AG04450 (cell line): ENCODE measurements around the gene CCSER2. TPM values are rescaled to one million over a fixed set of nuclear protein-coding genes. Genes with fewer than 3 reads are reported as not detected.

Experiments
- CTCF ChIA-PET: fragments of 300-600, 350-600 bp; formaldehyde crosslinking; extraction: SDS; loops from one replicate; lab custom pipeline; 2022; ENCODE audit warnings: antibody characterized with exemption, inconsistent platforms; lab: Charles Lee
- POLR2A ChIA-PET: fragments of 350-600 bp; formaldehyde crosslinking; extraction: SDS; loops from one replicate; lab custom pipeline; 2021; ENCODE audit warnings: antibody characterized with exemption, inconsistent platforms; lab: Yijun Ruan, JAX
- DNase-seq: peaks from one replicate; pipeline ENCODE4 v3.0.0-alpha.2; 2011; ENCODE audit warnings: low read depth, low spot score
- H3K27ac ChIP-seq: one replicate; pipeline ENCODE4 v1.5.1; 2012; ENCODE audit warnings: low read depth, low read length, control low read depth
- H3K27me3 ChIP-seq: one replicate; pipeline ENCODE4 v1.6.0; 2012; ENCODE audit warnings: low read length; ENCODE audit not compliant: control insufficient read depth, insufficient read depth
- H3K4me3 ChIP-seq: 2 replicates; pipeline ENCODE4 v1.5.1; 2011; ENCODE audit warnings: mild to moderate bottlenecking, low read depth, low read length, control low read depth
- H3K9me3 ChIP-seq: 2 replicates; pipeline ENCODE4 v1.5.1; 2012; ENCODE audit warnings: low read length; ENCODE audit not compliant: control insufficient read depth, insufficient read depth
- CTCF ChIP-seq: IDR thresholded peaks from 2 replicates; pipeline ENCODE4 v1.5.1; 2011; ENCODE audit warnings: low read depth, low read length, control low read depth, inconsistent platforms
- polyA plus RNA-seq: library from polyadenylated mRNA; depleted of rRNA; stranded (reverse); fragments of >200 nt; gene quantifications from 2 replicates; pipeline ENCODE4 v1.2.3, GENCODE V29; 2011

The CCSER2 gene
- polyA plus RNA-seq, 1 experiment = 51.0 TPM

- no peak for TF ChIP-seq CTCF
- CTCF ChIA-PET = interaction anchor here (1.0 to 2.5 kb wide), 6 partner anchors 8 to 383 kb away, joined by 3 to 15 read pairs (median 9); no protein-coding TSS in a partner anchor
- Histone ChIP-seq H3K27me3 (no peaks in the 10 kb centered on the region), H3K9me3 (no peaks in the 10 kb centered on the region), H3K27ac (no peak overlapping the region), H3K4me3 (no peak overlapping the region)
- POLR2A ChIA-PET = no interaction called here
- no peak for DNase-seq
Observed at GRCh38 chr10:84531396-84531795, 203.0 kb downstream of the CCSER2 start.

GRCh38 chr10:84534168-84534567 is 205.8 kb downstream of the CCSER2 start:
- no peaks in the 10 kb centered on the region for H3K9me3 ChIP-seq
- no peak overlapping the region for H3K4me3 ChIP-seq
- ChIA-PET POLR2A (no interaction called here), CTCF (interaction anchor here (7.6 to 8.3 kb wide), 2 partner anchors 161 to 270 kb away, joined by 234 to 427 read pairs; no protein-coding TSS in a partner anchor)
- DNase-seq = no peak
- no peak overlapping the region for H3K27ac ChIP-seq
- no peaks in the 10 kb centered on the region for H3K27me3 ChIP-seq
- TF ChIP-seq CTCF = no peak

GRCh38 chr10:84537447-84537931 is 209.1 kb downstream of the CCSER2 start:
- ChIA-PET POLR2A (interaction anchor here (0.8 kb wide), 1 partner anchor 107 kb away, joined by 3 read pairs; no protein-coding TSS in a partner anchor), CTCF (interaction anchor here (0.5 to 8.3 kb wide), 72 partner anchors 8 to 442 kb away, joined by 3 to 427 read pairs (median 5); partner anchors contain the start of gene CCSER2)
- peak; percentile 21 for DNase-seq
- Histone ChIP-seq H3K27me3 (no peaks in the 10 kb centered on the region), H3K4me3 (no peak overlapping the region), H3K27ac (no peak overlapping the region), H3K9me3 (peaks cover 8% of the 10 kb centered on the region)
- peak; percentile 77 for TF ChIP-seq CTCF

GRCh38 chr10:84538036-84538435 is 209.6 kb downstream of the CCSER2 start:
- POLR2A ChIA-PET = no interaction called here

More at GRCh38 chr10:84538036-84538435, 209.6 kb downstream of the CCSER2 start:
- Histone ChIP-seq H3K9me3 (peaks cover 8% of the 10 kb centered on the region), H3K27me3 (no peaks in the 10 kb centered on the region), H3K4me3 (no peak overlapping the region), H3K27ac (no peak overlapping the region)
- CTCF ChIA-PET = interaction anchor here (0.6 to 8.3 kb wide), 47 partner anchors 11 to 1849 kb away, joined by 3 to 427 read pairs (median 9); partner anchors contain the start of gene CCSER2
- TF ChIP-seq CTCF = no peak
- DNase-seq = no peak
